Measurements from ENCODE around the gene DSC2. TPM values are rescaled to one million over a fixed set of nuclear protein-coding genes. Genes with fewer than 3 reads are reported as not detected.

Gene DSC2
- total RNA-seq (11.1 TPM), polyA plus RNA-seq (16.3 TPM)
- long read RNA-seq, donor 1: 0 reads
- long read RNA-seq, donor 2, full-length matches to known transcripts: 1 of 6 reads
- long read RNA-seq, donor 2, partial matches to known transcripts: 5 of 6 reads
- long read RNA-seq, donor 2, other reads (novel, unspliced or antisense): 0 of 6 reads
- long read RNA-seq, donor 3: 0 reads
- long read RNA-seq, donor 4: 0 reads
- long read RNA-seq, donor 5: 0 reads
- long read RNA-seq, donor 6: 0 reads
- long read RNA-seq, donor 7, full-length matches to known transcripts: 1 of 1 reads
- long read RNA-seq, donor 7, partial matches to known transcripts: 0 of 1 reads
- long read RNA-seq, donor 7, other reads (novel, unspliced or antisense): 0 of 1 reads
- long read RNA-seq, donor 8: 0 reads
- long read RNA-seq, donor 9: 0 reads
- long read RNA-seq, donor 10: 0 reads

DNA sequence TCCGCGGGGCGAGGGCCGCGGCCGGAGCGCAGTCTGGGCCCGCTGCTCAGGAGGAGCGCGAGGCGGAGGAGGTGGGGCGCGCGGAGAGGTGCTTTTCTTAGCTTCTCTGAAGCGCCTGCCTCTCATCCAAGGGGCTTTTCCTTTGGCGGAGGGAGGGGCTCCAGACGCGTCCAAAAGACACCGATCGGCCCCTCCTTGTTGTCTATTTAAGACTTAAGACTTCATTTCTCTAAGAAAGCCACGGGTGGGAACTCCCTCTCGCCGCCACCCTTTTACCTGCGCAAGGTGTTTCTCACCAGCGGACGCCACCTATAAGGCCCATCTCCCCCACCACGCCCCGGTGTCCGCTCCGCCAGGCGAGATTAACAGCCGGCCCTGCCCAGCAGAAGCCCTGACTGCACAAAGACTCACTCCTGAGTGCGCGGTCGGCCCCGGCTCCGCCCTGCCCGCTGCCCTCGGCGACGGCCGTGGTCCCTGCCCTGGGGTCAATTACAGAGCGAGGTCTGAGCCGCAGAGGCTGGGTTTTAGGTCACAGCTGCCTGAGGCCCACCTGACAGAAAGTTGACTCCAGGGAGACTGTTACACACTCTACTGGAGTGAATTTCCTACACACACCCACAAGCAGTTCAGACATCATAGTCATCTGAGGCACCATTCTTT is at the start of gene DSC2:
Gene DSC2, minus strand, starts transcription at position 397 of the 660 bp plus-strand sequence. CDS start 450 bp downstream, outside the sequence.
- H3K9me3 ChIP-seq (ENCODE audit: control insufficient read depth in 2 of 2, insufficient read depth in 1 of 2, low read length in 1 of 2): no peaks in the 10 kb centered on the region
- DNase-seq (ENCODE audit: low read depth in 6 of 9, low spot score in 9 of 9): peak in 1 of 9 donors; percentile 9
- H3K27me3 ChIP-seq (ENCODE audit: control insufficient read depth in 2 of 2, insufficient read depth in 1 of 2, low read length in 1 of 2): peaks cover 22 to 44% of the 10 kb centered on the region in 2 donors
- 10% methylated on average over 44 of the region's 44 CpGs for WGBS
- peak within 1 kb of the TSS; percentile 32 to 38 for H3K4me3 ChIP-seq (ENCODE audit: low read length in 2 of 2)
- no peaks in the 10 kb centered on the region for H3K4me1 ChIP-seq (ENCODE audit: control insufficient read depth in 2 of 2, insufficient read depth in 2 of 2, low read length in 2 of 2)
- peak within 1 kb of the TSS; percentile 68 to 80 for H3K27ac ChIP-seq (ENCODE audit: low read depth in 1 of 2, low read length in 1 of 2)
- no peaks in the 10 kb centered on the region for H3K36me3 ChIP-seq (ENCODE audit: control insufficient read depth in 2 of 2, insufficient read depth in 2 of 2, low read length in 1 of 2)

DNA sequence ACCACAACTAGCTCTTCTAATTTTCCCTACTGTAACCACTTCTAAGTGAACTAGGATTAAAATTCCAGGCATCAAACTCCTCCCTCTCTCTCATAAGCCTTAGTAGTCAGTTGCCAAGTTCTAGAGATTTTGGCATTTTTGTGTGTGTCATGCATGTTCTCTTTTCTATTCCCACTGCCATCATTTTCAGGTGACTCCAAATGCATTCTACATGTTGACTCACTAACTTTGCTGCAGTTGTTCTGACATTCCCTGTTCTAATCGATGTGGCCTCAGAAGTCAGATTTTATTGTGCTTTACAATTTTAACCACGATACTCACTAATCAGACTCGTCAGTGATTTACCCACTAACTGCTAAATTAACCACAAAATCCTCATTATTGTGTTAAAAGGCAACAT is 47.1 kb upstream of the DSC2 start:
- WGBS: 89% methylated on average over 3 of the region's 3 CpGs
- Histone ChIP-seq H3K4me3 (ENCODE audit: low read length in 2 of 2) (no peak overlapping the region), H3K36me3 (ENCODE audit: control insufficient read depth in 2 of 2, insufficient read depth in 2 of 2, low read length in 1 of 2) (no peaks in the 10 kb centered on the region), H3K9me3 (ENCODE audit: control insufficient read depth in 2 of 2, insufficient read depth in 1 of 2, low read length in 1 of 2) (no peaks in the 10 kb centered on the region), H3K4me1 (ENCODE audit: control insufficient read depth in 2 of 2, insufficient read depth in 2 of 2, low read length in 2 of 2) (no peaks in the 10 kb centered on the region), H3K27ac (ENCODE audit: low read depth in 1 of 2, low read length in 1 of 2) (no peak overlapping the region), H3K27me3 (ENCODE audit: control insufficient read depth in 2 of 2, insufficient read depth in 1 of 2, low read length in 1 of 2) (no peaks in the 10 kb centered on the region)
- no peak for DNase-seq (ENCODE audit: low read depth in 6 of 9, low spot score in 9 of 9)

DNA sequence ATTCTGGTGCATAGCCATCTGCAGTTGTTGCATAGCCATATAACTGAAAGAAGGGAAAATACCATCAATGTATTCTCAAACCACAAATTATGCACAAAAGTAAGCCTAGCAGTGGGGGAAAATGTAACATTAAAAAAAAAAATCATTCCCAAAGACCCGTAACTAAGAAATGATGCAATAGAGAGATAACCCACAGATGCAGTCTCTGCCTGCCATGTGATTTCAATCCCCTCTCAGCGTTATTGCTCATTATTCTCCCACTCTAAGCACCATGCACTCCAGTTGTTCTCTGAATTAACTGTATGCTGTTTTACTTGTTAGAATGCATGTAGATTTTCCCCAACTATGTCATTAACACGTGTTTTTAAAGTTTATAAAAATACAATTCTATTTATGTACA is 46.4 kb upstream of the DSC2 start:
- Histone ChIP-seq H3K4me3 (ENCODE audit: low read length in 2 of 2) (no peak overlapping the region), H3K27ac (ENCODE audit: low read depth in 1 of 2, low read length in 1 of 2) (no peak overlapping the region), H3K36me3 (ENCODE audit: control insufficient read depth in 2 of 2, insufficient read depth in 2 of 2, low read length in 1 of 2) (no peaks in the 10 kb centered on the region), H3K27me3 (ENCODE audit: control insufficient read depth in 2 of 2, insufficient read depth in 1 of 2, low read length in 1 of 2) (no peaks in the 10 kb centered on the region), H3K9me3 (ENCODE audit: control insufficient read depth in 2 of 2, insufficient read depth in 1 of 2, low read length in 1 of 2) (no peaks in the 10 kb centered on the region), H3K4me1 (ENCODE audit: control insufficient read depth in 2 of 2, insufficient read depth in 2 of 2, low read length in 2 of 2) (no peaks in the 10 kb centered on the region)
- WGBS: 90% methylated on average over 3 of the region's 3 CpGs
- DNase-seq (ENCODE audit: low read depth in 6 of 9, low spot score in 9 of 9): no peak

DNA sequence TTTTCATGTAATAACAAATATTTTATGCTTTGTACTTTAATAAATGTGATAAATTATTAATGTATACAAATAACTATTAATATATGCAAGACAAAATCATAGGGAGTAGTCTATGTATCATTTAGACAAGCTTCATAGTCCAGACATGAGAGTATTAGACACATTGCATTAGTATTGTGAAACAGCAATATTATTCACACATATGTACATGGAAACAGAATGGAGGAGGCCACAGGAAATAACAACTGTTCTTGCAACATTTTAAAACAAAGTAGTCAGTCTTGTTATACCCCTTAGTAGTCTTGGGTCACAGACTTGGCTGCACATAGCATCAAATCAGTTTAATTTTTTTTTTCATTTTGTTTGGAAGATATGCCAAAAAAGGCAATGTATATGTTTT is 44.6 kb upstream of the DSC2 start:
- DNase-seq (ENCODE audit: low read depth in 6 of 9, low spot score in 9 of 9): no peak
- H3K27me3 ChIP-seq (ENCODE audit: control insufficient read depth in 2 of 2, insufficient read depth in 1 of 2, low read length in 1 of 2): no peaks in the 10 kb centered on the region

DNA sequence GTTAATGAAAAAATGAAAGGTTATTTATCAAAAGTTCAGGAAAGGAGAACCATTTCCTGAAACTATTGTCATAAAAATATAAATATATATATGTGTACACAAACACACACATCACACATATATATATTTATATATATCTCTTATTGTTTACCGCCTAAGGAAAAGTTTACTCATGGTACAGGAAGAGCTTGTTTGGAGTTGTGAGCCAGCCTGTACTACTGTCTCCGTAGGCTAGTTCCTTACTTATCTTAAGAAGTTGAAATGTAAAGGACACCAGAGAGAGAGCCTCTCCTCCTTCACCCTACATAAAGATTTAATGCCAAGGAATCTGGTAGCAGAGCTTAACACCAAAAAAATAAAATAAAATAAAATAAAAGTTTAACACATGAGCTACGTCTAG is 40.8 kb upstream of the DSC2 start:
- WGBS: 94% methylated on average over 3 of the region's 3 CpGs
- Histone ChIP-seq H3K27me3 (ENCODE audit: control insufficient read depth in 2 of 2, insufficient read depth in 1 of 2, low read length in 1 of 2) (no peaks in the 10 kb centered on the region), H3K9me3 (ENCODE audit: control insufficient read depth in 2 of 2, insufficient read depth in 1 of 2, low read length in 1 of 2) (no peaks in the 10 kb centered on the region), H3K27ac (ENCODE audit: low read depth in 1 of 2, low read length in 1 of 2) (no peak overlapping the region), H3K36me3 (ENCODE audit: control insufficient read depth in 2 of 2, insufficient read depth in 2 of 2, low read length in 1 of 2) (no peaks in the 10 kb centered on the region), H3K4me1 (ENCODE audit: control insufficient read depth in 2 of 2, insufficient read depth in 2 of 2, low read length in 2 of 2) (no peaks in the 10 kb centered on the region), H3K4me3 (ENCODE audit: low read length in 2 of 2) (no peak overlapping the region)
- no peak for DNase-seq (ENCODE audit: low read depth in 6 of 9, low spot score in 9 of 9)

More for the DNA sequence above, 44.6 kb upstream of the DSC2 start:
- Histone ChIP-seq H3K36me3 (ENCODE audit: control insufficient read depth in 2 of 2, insufficient read depth in 2 of 2, low read length in 1 of 2) (no peaks in the 10 kb centered on the region), H3K4me3 (ENCODE audit: low read length in 2 of 2) (no peak overlapping the region), H3K27ac (ENCODE audit: low read depth in 1 of 2, low read length in 1 of 2) (no peak overlapping the region), H3K4me1 (ENCODE audit: control insufficient read depth in 2 of 2, insufficient read depth in 2 of 2, low read length in 2 of 2) (no peaks in the 10 kb centered on the region), H3K9me3 (ENCODE audit: control insufficient read depth in 2 of 2, insufficient read depth in 1 of 2, low read length in 1 of 2) (no peaks in the 10 kb centered on the region)

DNA sequence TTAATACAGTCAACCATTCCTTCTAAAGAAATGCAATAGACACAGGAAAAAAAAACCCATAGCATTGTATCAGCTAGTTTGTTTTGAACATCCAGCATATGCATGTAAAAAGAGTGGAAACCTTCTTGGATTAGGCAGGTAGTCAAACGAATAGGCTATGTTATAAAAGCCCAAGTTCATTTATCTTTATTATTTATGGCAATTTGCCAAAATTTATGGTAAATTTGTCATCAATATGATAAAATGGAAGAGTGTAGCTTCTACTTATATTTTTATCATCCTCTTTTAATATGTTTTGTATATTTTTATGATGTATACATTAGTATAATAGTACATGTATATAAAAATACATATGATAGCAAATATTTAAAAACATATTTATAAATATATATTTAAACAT is 36.5 kb upstream of the DSC2 start:
- Histone ChIP-seq H3K9me3 (ENCODE audit: control insufficient read depth in 2 of 2, insufficient read depth in 1 of 2, low read length in 1 of 2) (no peaks in the 10 kb centered on the region), H3K27me3 (ENCODE audit: control insufficient read depth in 2 of 2, insufficient read depth in 1 of 2, low read length in 1 of 2) (no peaks in the 10 kb centered on the region), H3K4me3 (ENCODE audit: low read length in 2 of 2) (no peak overlapping the region), H3K4me1 (ENCODE audit: control insufficient read depth in 2 of 2, insufficient read depth in 2 of 2, low read length in 2 of 2) (no peaks in the 10 kb centered on the region), H3K36me3 (ENCODE audit: control insufficient read depth in 2 of 2, insufficient read depth in 2 of 2, low read length in 1 of 2) (no peaks in the 10 kb centered on the region), H3K27ac (ENCODE audit: low read depth in 1 of 2, low read length in 1 of 2) (no peak overlapping the region)
- DNase-seq (ENCODE audit: low read depth in 6 of 9, low spot score in 9 of 9): no peak
- WGBS: 85% methylated on average over 1 of the region's 1 CpG

DNA sequence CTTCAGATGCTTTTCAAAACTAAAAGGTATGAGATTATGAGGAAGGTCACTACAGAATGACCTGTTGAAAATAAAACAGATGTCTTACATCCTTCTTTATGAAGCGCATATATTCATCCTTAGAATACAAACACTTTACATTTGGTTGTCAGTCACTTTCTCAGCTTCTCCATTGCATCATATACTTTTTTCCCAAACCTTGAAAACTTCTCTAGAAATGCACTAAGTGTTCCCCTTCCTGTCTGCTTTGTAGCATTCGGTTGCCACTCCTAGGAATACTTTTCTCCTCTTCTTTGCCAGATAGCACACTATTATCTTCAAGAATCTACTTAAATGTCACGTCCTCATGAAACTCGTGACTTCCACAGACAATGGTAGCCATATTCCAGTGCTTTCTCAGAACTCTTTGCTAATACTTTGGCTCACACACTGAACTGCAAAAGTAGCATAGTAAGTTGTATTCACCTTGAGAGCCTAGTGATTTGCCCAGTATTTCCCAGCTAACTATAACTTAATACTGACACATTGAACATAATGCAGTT is 32.8 kb upstream of the DSC2 start:
- WGBS: 90% methylated on average over 4 of the region's 4 CpGs
- Histone ChIP-seq H3K4me3 (ENCODE audit: low read length in 2 of 2) (no peak overlapping the region), H3K9me3 (ENCODE audit: control insufficient read depth in 2 of 2, insufficient read depth in 1 of 2, low read length in 1 of 2) (no peaks in the 10 kb centered on the region), H3K27ac (ENCODE audit: low read depth in 1 of 2, low read length in 1 of 2) (no peak overlapping the region), H3K36me3 (ENCODE audit: control insufficient read depth in 2 of 2, insufficient read depth in 2 of 2, low read length in 1 of 2) (no peaks in the 10 kb centered on the region), H3K27me3 (ENCODE audit: control insufficient read depth in 2 of 2, insufficient read depth in 1 of 2, low read length in 1 of 2) (no peaks in the 10 kb centered on the region), H3K4me1 (ENCODE audit: control insufficient read depth in 2 of 2, insufficient read depth in 2 of 2, low read length in 2 of 2) (no peaks in the 10 kb centered on the region)
- DNase-seq (ENCODE audit: low read depth in 6 of 9, low spot score in 9 of 9): no peak

DNA sequence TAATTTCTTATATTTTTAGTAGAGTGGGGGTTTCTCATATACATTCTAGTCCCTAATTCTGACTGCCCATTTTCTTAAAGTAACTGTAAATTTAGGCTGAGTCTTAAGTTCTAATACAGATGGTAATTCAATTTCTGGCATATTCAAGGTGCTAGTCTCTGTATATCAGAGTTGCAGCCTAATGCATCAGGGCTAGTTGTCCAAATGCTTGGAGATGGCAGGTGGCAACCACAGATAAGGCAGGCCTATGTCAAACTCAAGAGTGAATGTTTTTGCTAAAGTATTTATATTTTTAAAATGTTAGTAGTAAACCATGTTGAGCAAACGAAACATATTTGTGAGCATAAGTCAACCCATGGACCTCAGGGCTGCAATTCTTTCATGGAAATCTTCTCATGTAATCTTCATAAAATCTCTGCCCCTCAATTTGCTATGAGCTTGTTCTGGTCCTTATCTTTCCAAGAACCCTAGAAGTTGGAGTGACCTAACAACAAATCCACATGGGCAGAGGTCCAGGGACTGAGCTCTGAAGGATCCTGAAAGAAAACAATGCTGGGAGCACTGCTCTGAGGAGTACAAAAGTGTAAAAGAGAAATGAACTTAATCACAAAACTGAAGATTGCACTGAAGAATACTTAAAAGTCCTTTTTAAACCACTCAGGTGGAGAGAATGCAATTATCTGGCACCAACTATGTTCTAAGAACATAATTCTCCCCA is 27.3 kb upstream of the DSC2 start:
- Histone ChIP-seq H3K4me1 (ENCODE audit: control insufficient read depth in 2 of 2, insufficient read depth in 2 of 2, low read length in 2 of 2) (no peaks in the 10 kb centered on the region), H3K9me3 (ENCODE audit: control insufficient read depth in 2 of 2, insufficient read depth in 1 of 2, low read length in 1 of 2) (no peaks in the 10 kb centered on the region)
- WGBS: 94% methylated on average over 1 of the region's 1 CpG

DNA sequence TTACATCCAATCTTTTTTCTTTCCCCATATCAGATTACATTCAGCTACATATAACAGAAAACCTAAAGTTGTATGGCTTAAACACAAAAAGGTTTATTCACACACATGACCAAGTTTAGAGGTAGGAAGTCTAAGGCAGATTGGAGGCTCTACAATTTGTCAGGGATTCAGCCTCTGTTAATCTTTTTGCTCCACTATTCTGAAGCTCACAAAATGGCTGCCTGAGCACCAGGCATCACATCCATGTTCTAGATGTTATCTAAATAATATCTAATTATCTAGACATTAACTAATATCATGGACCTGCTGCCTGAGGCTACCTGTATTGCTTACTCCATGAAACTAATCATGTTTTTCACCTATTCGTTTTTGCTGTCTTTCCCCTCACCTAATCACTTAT is 23.7 kb upstream of the DSC2 start:
- H3K9me3 ChIP-seq (ENCODE audit: control insufficient read depth in 2 of 2, insufficient read depth in 1 of 2, low read length in 1 of 2): no peaks in the 10 kb centered on the region
- H3K4me3 ChIP-seq (ENCODE audit: low read length in 2 of 2): no peak overlapping the region
- no peaks in the 10 kb centered on the region for H3K36me3 ChIP-seq (ENCODE audit: control insufficient read depth in 2 of 2, insufficient read depth in 2 of 2, low read length in 1 of 2)
- no peaks in the 10 kb centered on the region for H3K27me3 ChIP-seq (ENCODE audit: control insufficient read depth in 2 of 2, insufficient read depth in 1 of 2, low read length in 1 of 2)
- no peak overlapping the region for H3K27ac ChIP-seq (ENCODE audit: low read depth in 1 of 2, low read length in 1 of 2)
- 93% methylated on average over 1 of the region's 1 CpG for WGBS
- no peak for DNase-seq (ENCODE audit: low read depth in 6 of 9, low spot score in 9 of 9)
- H3K4me1 ChIP-seq (ENCODE audit: control insufficient read depth in 2 of 2, insufficient read depth in 2 of 2, low read length in 2 of 2): no peaks in the 10 kb centered on the region

More for the DNA sequence above, 27.3 kb upstream of the DSC2 start:
- H3K36me3 ChIP-seq (ENCODE audit: control insufficient read depth in 2 of 2, insufficient read depth in 2 of 2, low read length in 1 of 2): no peaks in the 10 kb centered on the region
- no peaks in the 10 kb centered on the region for H3K27me3 ChIP-seq (ENCODE audit: control insufficient read depth in 2 of 2, insufficient read depth in 1 of 2, low read length in 1 of 2)
- H3K4me3 ChIP-seq (ENCODE audit: low read length in 2 of 2): no peak overlapping the region
- H3K27ac ChIP-seq (ENCODE audit: low read depth in 1 of 2, low read length in 1 of 2): no peak overlapping the region
- DNase-seq (ENCODE audit: low read depth in 6 of 9, low spot score in 9 of 9): no peak
